GM12878 (cell line): ENCODE measurements around the gene TMCO6. TPM values are rescaled to one million over a fixed set of nuclear protein-coding genes. Genes with fewer than 3 reads are reported as not detected.

Experiments
- ATF7 ChIP-seq: fragments of 450-650 bp; IDR thresholded peaks from 2 replicates; pipeline ENCODE4 v1.6.1; 2016; ENCODE audit warnings: low read depth, mild to moderate bottlenecking
- CHD1 ChIP-seq: IDR thresholded peaks from 2 replicates; pipeline ENCODE4 v1.6.1; 2012; ENCODE audit warnings: low read depth, low read length, improper control_type of control experiment
- CREB1 ChIP-seq: IDR thresholded peaks from 2 replicates; pipeline ENCODE4 v1.6.1; 2012; ENCODE audit warnings: low read depth, mild to moderate bottlenecking, inconsistent platforms
- CREM ChIP-seq: IDR thresholded peaks from 2 replicates; pipeline ENCODE4 v1.6.1; 2014; ENCODE audit warnings: antibody characterized with exemption, low read depth
- FOS ChIP-seq: IDR thresholded peaks from 3 replicates; pipeline ENCODE4 v1.6.1; 2011; ENCODE audit warnings: borderline replicate concordance; ENCODE audit not compliant: insufficient read length; ENCODE audit errors: extremely low read depth
- IKZF2 ChIP-seq, 2 experiments: fragments of 450-650 bp; IDR thresholded peaks; 2 replicates each; pipeline ENCODE4 v1.6.1; 2017; ENCODE audit warnings: mild to moderate bottlenecking in 2 of 2, moderate library complexity in 2 of 2
- IRF4 ChIP-seq: IDR thresholded peaks from 2 replicates; pipeline ENCODE4 v1.6.1; 2011; ENCODE audit warnings: low read depth, low read length
- MYB ChIP-seq: fragments of 150-350 bp; IDR thresholded peaks from 2 replicates; pipeline ENCODE4 v1.6.1; 2014; ENCODE audit warnings: mild to moderate bottlenecking, low read depth, low read length, borderline replicate concordance
- MYC ChIP-seq: IDR thresholded peaks from 2 replicates; pipeline ENCODE4 v1.6.1; 2011; ENCODE audit warnings: mild to moderate bottlenecking, low read length, moderate library complexity, inconsistent platforms; ENCODE audit not compliant: insufficient read depth, insufficient replicate concordance, insufficient read length, severe bottlenecking
- NFXL1 ChIP-seq: fragments of 450-650 bp; IDR thresholded peaks from 2 replicates; pipeline ENCODE4 v1.6.1; 2017; ENCODE audit warnings: antibody characterized with exemption, mild to moderate bottlenecking, borderline replicate concordance
- NFYB ChIP-seq: IDR thresholded peaks from 2 replicates; pipeline ENCODE4 v1.6.1; 2011; ENCODE audit warnings: low read depth, mild to moderate bottlenecking, low read length, improper control_type of control experiment, moderate library complexity; ENCODE audit not compliant: insufficient read depth
- NR2F1 ChIP-seq: fragments of 450-650 bp; conservative IDR thresholded peaks from 2 replicates; pipeline ENCODE4 v1.6.1; 2017; ENCODE audit warnings: mild to moderate bottlenecking
- NRF1 ChIP-seq: conservative IDR thresholded peaks from 2 replicates; pipeline ENCODE4 v1.6.1; 2011; ENCODE audit warnings: mild to moderate bottlenecking, low read depth, low read length, improper control_type of control experiment
- PML ChIP-seq: IDR thresholded peaks from 2 replicates; pipeline ENCODE4 v1.6.1; 2012; ENCODE audit warnings: low read length, inconsistent platforms
- POU2F2 ChIP-seq: IDR thresholded peaks from 3 replicates; pipeline ENCODE4 v1.6.1; 2011; ENCODE audit warnings: low read depth, mild to moderate bottlenecking, low read length, borderline replicate concordance
- RUNX3 ChIP-seq: IDR thresholded peaks from 2 replicates; pipeline ENCODE4 v1.6.1; 2012; ENCODE audit warnings: low read length, inconsistent platforms
- SMC3 ChIP-seq: IDR thresholded peaks from 2 replicates; pipeline ENCODE4 v1.6.1; 2011; ENCODE audit warnings: low read length, improper control_type of control experiment, borderline replicate concordance
- SREBF2 ChIP-seq: IDR thresholded peaks from 2 replicates; pipeline ENCODE4 v1.6.1; 2012; ENCODE audit warnings: mild to moderate bottlenecking, low read length
- SUZ12 ChIP-seq: fragments of 200-600 bp; sonication (generic); IDR thresholded peaks from one replicate; pipeline ENCODE4 v1.6.1; 2018; ENCODE audit warnings: antibody characterized with exemption, mild to moderate bottlenecking; ENCODE audit not compliant: unreplicated experiment
- TBL1XR1 ChIP-seq: IDR thresholded peaks from 2 replicates; pipeline ENCODE4 v1.6.1; 2012; ENCODE audit warnings: low read depth, low read length, improper control_type of control experiment
- TCF7 ChIP-seq: IDR thresholded peaks from 2 replicates; pipeline ENCODE4 v1.6.1; 2014; ENCODE audit warnings: antibody characterized with exemption, borderline replicate concordance
- YY1 ChIP-seq: IDR thresholded peaks from 2 replicates; pipeline ENCODE4 v1.6.1; 2011; ENCODE audit warnings: low read depth, mild to moderate bottlenecking, low read length
- ZBED1 ChIP-seq: IDR thresholded peaks from 2 replicates; pipeline ENCODE4 v1.6.1; 2016; ENCODE audit warnings: borderline replicate concordance
- polyA plus RNA-seq, 11 experiments: library from polyadenylated mRNA; depleted of rRNA in 4 of 11; unstranded in 6 of 11; stranded (reverse) in 5 of 11; fragments of >200 nt; fragmentation: Nextera tagmentation in 4 of 11; fragmentation: Illumina TruSeq in 1 of 11; extraction: Ambion mirVana in 4 of 11; extraction: Trizol in 1 of 11; gene quantifications; 1 replicate in 1 of 11; 2 replicates in 10 of 11; pipeline versions ENCODE4 v1.2.1 to v1.2.3, GENCODE V29; 2011 to 2016; ENCODE audit warnings: inconsistent platforms in 2 of 11, missing spikeins in 2 of 11, low read depth in 1 of 11
- total RNA-seq, 4 experiments: library from RNA; depleted of rRNA in 3 of 4; stranded (reverse); fragments of >200 nt in 3 of 4; fragmentation: Illumina TruSeq in 1 of 4; extraction: Trizol in 1 of 4; gene quantifications; 2 replicates each; pipeline versions ENCODE4 v1.2.1 to v1.2.3, GENCODE V29; 2013 to 2021
- TF ChIP-seq, protein P1 (sequence below): IDR thresholded peaks from 2 replicates; pipeline ENCODE4 v1.6.1; 2011; ENCODE audit warnings: mild to moderate bottlenecking, low read depth, low read length, moderate library complexity; ENCODE audit not compliant: insufficient replicate concordance
- TF ChIP-seq, protein P2 (sequence below): IDR thresholded peaks from 2 replicates; pipeline ENCODE4 v1.6.1; 2011; ENCODE audit warnings: borderline replicate concordance, low read depth, mild to moderate bottlenecking, moderate library complexity, low read length; ENCODE audit not compliant: insufficient read depth, poor library complexity, severe bottlenecking
- TF ChIP-seq, protein P3 (sequence below): IDR thresholded peaks from 2 replicates; pipeline ENCODE4 v1.6.1; 2012; ENCODE audit warnings: mild to moderate bottlenecking, low read depth, low read length

Gene TMCO6
- total and polyA plus RNA-seq, 10 of the 15 experiments (the other 5 are each of a cell fraction or from before 2014, with no cell fraction given): 4.1 to 21.6 (median 11.7) TPM

DNA sequence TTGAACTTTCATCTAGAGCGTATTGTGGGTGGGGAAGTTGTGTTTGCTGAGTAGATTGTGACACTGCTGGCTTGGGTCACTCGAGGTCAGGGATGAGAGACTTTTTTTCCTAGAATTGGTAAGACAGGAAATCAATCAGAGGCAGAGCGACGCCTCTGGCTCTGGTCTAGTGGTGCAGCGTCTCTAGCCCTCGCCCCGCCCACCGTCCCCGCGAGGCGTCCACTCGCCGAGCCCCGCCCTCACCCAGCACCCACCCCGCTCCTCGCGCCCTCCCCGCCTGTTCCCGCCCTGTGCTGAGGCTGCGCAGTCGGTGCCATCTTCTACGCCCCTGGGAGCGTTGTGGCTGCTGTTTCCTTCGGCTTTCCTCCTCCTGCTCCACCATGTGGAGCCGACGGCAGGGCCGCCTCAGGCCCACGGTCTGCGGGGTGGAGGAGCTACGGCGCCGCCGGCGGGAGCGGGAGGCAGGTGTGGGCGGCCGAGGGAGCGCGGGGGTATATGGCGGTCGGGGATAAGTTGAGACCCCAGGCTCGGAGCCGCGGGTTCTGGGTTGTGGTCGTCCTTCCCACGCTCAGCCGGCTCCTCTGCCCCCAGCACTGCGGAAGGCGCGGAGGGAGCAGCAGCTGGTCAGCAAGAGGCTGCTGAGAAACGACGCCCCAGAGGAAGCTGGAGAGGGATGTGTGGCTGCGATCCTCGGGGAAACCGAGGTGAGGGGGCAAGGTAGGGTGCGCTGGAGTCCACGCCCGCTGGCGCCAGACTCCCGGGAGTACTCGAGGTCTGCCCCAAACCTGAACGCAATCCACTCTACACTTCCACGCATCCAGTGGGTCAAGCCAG, at the start of gene TMCO6 (continued):
- TF ChIP-seq TCF7 (no peak), FOS (no peak), ATF7 (0 out of 2 replicates have a peak, but pooled peaks have one; percentile 32), CREB1 (peak; percentile 67; the same call in 1 of the 2 replicates), SUZ12 (no peak), NFYB (no peak), IRF4 (no peak), ZBED1 (no peak), TBL1XR1 (no peak), NFXL1 (no peak), MYC (no peak), POU2F2 (no peak), IKZF2 (IDR thresholded peaks at IDR 0.05) (peak; percentile 49 to 61; a peak in 3 of 4 replicates), NRF1 (peak; percentile 52), SMC3 (no peak), YY1 (peak; percentile 49; the same call in 1 of the 2 replicates), PML (no peak), NR2F1 (peak; percentile 88), MYB (no peak), RUNX3 (peak; percentile 1), SREBF2 (no peak), CHD1 (no peak), CREM (peak; percentile 12; the same call in 1 of the 2 replicates)
- TF ChIP-seq, protein P1, sequence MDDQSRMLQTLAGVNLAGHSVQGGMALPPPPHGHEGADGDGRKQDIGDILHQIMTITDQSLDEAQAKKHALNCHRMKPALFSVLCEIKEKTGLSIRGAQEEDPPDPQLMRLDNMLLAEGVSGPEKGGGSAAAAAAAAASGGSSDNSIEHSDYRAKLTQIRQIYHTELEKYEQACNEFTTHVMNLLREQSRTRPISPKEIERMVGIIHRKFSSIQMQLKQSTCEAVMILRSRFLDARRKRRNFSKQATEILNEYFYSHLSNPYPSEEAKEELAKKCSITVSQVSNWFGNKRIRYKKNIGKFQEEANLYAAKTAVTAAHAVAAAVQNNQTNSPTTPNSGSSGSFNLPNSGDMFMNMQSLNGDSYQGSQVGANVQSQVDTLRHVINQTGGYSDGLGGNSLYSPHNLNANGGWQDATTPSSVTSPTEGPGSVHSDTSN: no peak
- TF ChIP-seq, protein P2, sequence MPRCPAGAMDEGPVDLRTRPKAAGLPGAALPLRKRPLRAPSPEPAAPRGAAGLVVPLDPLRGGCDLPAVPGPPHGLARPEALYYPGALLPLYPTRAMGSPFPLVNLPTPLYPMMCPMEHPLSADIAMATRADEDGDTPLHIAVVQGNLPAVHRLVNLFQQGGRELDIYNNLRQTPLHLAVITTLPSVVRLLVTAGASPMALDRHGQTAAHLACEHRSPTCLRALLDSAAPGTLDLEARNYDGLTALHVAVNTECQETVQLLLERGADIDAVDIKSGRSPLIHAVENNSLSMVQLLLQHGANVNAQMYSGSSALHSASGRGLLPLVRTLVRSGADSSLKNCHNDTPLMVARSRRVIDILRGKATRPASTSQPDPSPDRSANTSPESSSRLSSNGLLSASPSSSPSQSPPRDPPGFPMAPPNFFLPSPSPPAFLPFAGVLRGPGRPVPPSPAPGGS: no peak
- TF ChIP-seq, protein P3, sequence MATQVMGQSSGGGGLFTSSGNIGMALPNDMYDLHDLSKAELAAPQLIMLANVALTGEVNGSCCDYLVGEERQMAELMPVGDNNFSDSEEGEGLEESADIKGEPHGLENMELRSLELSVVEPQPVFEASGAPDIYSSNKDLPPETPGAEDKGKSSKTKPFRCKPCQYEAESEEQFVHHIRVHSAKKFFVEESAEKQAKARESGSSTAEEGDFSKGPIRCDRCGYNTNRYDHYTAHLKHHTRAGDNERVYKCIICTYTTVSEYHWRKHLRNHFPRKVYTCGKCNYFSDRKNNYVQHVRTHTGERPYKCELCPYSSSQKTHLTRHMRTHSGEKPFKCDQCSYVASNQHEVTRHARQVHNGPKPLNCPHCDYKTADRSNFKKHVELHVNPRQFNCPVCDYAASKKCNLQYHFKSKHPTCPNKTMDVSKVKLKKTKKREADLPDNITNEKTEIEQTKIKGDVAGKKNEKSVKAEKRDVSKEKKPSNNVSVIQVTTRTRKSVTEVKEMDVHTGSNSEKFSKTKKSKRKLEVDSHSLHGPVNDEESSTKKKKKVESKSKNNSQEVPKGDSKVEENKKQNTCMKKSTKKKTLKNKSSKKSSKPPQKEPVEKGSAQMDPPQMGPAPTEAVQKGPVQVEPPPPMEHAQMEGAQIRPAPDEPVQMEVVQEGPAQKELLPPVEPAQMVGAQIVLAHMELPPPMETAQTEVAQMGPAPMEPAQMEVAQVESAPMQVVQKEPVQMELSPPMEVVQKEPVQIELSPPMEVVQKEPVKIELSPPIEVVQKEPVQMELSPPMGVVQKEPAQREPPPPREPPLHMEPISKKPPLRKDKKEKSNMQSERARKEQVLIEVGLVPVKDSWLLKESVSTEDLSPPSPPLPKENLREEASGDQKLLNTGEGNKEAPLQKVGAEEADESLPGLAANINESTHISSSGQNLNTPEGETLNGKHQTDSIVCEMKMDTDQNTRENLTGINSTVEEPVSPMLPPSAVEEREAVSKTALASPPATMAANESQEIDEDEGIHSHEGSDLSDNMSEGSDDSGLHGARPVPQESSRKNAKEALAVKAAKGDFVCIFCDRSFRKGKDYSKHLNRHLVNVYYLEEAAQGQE: no peak
